GM20431 (cell line): ENCODE measurements around the gene MYH10.

Source experiments
- in situ Hi-C: fragments of 300-500 bp; cut with MseI, MboI; formaldehyde crosslinking; loops from one replicate; pipeline ENCODE4 v1.15.0; 2020; ENCODE audit warnings: low sequenced_read_pairs; ENCODE audit not compliant: unreplicated experiment

The MYH10 gene

GRCh38 chr17:8459831-8460230 lies 170.7 kb downstream of the MYH10 start:
- in situ Hi-C loops = no loop called here

DNA sequence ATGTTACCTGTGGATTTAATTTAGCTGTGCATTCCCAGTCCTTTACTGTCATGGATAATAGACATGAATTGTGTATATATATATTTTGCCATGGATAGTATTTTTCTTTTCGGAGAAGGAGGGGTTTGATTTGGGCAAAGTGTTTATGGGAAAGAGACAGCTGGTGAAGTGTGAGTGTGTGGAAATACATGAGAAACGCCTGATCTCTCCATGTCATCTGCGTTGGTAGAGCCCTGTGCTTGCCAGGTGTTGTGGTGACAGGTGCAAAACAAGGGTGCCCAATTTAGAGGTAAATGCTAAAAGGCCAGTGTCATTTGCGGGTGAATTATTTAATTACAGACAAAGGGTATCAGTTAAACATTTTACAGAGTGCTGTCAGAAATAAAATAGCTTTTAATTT lies 171.4 kb downstream of the MYH10 start:
- in situ Hi-C loops = no loop called here

DNA sequence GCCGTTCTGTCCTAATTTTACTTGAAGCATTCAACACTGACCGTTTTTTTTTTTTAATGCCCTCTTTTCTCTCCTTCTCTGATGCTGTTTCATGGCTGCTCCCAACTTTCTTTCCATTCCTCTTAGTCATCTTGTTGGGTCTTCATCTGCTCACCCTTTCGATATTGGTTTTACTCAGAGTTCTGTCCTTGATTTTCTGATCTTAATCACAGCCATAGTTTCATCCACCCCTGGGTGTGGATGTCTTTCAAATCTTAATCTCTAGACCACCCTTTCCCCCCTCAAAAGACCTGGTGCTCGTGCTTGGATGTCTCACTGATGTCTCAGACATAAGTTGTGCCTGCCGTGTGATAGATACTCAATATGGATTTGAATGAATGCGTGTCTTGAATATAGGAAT lies 172.4 kb downstream of the MYH10 start:
- in situ Hi-C loops = no loop called here

DNA sequence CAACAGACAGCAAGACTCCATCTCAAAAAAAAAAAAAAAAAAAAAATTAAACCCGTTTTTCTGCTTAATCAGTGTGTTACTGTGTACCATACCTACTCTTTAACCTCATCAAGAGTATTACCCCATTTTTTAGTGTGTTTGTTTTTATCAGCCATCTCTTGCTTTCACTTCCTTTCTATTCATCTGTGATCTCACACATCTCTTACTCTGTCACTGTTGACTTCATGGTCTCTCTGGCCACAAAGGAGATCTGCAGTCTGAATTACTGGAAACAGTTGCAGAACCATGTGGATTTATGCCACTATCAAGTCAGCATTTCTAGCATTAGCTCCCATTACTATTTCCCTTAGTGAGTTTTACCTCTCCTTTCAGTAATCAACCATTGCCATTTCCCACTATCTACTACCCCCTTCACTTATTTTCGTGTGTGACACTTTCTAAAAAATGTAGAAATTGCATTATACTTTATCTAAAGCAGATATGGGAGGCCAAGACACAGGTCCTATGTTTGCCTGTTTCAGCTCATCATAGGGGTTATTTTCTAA lies 174.8 kb downstream of the MYH10 start:
- in situ Hi-C loops = no loop called here

DNA sequence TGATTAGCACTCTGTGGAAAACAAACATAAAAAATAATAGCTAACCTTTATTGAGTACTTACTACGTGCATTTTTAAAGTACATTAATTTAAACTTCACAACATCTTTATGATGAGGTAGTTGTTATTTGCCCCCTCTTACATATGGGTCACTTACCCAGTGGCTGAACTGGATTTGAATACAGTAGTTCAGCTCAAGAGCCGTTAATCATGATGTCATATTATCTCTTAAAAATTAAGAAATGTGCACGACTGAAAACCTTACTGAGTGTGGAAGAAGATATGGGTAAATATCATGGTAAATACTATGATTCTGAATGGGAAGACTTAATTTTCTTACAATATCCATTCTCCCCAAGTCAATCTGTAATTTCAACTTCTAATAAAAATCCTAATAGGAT lies 177.2 kb downstream of the MYH10 start:
- in situ Hi-C loops = no loop called here

- in situ Hi-C loops = no loop called here
Measured at GRCh38 chr17:8451933-8452614, 178.5 kb downstream of the MYH10 start.

DNA sequence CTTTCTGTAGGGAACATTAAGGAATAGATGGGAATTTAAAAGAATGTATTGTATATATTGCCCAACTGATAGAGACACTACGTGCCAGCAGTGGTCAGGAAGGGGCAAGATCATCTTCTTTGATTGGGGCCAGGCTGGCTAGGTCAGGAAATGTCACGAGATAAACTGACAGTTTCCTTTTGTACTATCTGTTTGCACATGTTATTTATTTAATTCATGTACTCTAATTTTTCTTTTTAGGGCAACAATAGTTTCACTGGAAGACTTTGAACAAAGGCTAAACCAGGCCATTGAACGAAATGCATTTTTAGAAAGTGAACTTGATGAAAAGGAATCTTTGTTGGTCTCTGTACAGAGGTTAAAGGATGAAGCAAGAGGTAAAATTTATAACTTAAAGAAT lies 182.2 kb downstream of the MYH10 start:
- in situ Hi-C loops = no loop called here

- in situ Hi-C loops = no loop called here
Measured at GRCh38 chr17:8447799-8448198, 182.7 kb downstream of the MYH10 start.

GRCh38 chr17:8445536-8445935 lies 185.0 kb downstream of the MYH10 start:
- in situ Hi-C loops = no loop called here

- in situ Hi-C loops = no loop called here
Measured at GRCh38 chr17:8444494-8444893, 186.0 kb downstream of the MYH10 start.

GRCh38 chr17:8443756-8444155 lies 186.8 kb downstream of the MYH10 start:
- in situ Hi-C loops = no loop called here

DNA sequence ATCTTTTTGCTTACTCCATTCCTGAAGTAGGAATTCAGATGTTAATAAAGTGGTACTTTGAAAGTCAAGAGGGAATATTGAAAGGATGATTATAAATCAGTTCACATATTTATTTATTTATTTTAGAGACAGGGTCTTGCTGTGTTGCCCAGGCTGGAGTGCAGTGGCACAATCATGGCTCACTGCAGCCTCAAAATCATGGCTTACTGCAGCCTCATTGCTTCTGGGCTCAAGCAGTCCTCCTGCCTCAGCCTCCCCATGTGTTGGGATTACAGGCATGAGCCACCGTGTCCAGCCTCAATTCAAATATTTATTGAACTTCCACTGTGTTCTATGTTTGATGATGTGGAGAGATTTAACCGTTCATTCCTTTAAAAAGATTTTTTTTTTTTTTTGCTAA lies 188.2 kb downstream of the MYH10 start:
- in situ Hi-C loops = no loop called here

DNA sequence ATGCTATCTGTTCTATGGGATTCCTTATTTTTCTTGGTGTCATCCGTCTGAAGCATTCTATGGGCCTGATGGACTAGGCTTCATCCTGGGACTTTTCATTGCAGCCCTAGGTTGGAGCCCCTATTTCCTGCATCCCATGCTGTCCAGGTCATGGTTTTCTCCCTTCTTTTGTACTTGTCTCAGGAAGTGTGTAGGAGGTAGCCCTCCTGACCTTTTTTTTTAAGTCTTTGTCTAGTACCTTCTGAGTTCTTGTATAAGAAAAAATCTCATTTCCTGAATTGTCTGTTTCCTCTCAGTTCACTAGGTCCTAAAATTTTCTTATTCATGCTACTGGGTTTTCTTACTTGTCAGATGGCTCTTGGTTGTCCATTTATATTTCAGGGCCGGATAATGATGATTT lies 188.8 kb downstream of the MYH10 start:
- in situ Hi-C loops = no loop called here

GRCh38 chr17:8439681-8440080 lies 190.8 kb downstream of the MYH10 start:
- in situ Hi-C loops = no loop called here

DNA sequence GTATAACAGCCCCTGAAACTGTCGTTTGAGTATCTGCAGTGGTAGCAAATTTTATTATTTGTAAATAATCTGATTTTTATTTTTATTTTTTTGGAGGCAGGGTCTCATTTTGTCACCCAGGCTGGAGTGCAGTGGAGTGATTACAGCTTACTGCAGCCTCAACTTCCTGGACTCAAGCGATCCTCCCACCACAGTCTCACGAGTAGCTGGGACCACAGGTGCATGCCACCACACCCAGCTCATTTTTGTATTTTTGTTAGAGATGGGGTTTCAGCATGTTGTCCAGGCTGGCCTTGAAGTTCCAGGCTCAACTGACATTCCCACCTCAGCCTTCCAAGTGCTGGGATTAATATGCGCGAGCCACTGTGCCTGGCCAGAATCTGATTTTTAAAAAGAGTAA lies 192.1 kb downstream of the MYH10 start:
- in situ Hi-C loops = no loop called here

- in situ Hi-C loops = no loop called here
Measured at GRCh38 chr17:8436844-8437171, 193.7 kb downstream of the MYH10 start.

GRCh38 chr17:8436169-8436843 lies 194.2 kb downstream of the MYH10 start:
- in situ Hi-C loops = no loop called here

- in situ Hi-C loops = no loop called here
Measured at GRCh38 chr17:8435245-8436168, 195.0 kb downstream of the MYH10 start, which contains the start of gene NDEL1. Gene NDEL1, plus strand, starts transcription at chr17:8435884. Its CDS starts 8,388 bp downstream, at chr17:8444272.

- in situ Hi-C loops = no loop called here
Measured at GRCh38 chr17:8430966-8431365, 199.6 kb downstream of the MYH10 start.

- in situ Hi-C loops = no loop called here
Measured at GRCh38 chr17:8426802-8427201, 203.7 kb downstream of the MYH10 start.
